Gastrocnemius medialis (tissue), 4 donors: ENCODE measurements around the gene ZNF488. TPM values are rescaled to one million over a fixed set of nuclear protein-coding genes. Genes with fewer than 3 reads are reported as not detected.

ENCODE experiments used
- ATAC-seq, 2 donors: fragments of 150-250 bp; one replicate each; pipeline ENCODE4 v1.9.1; 2016
- DNase-seq, 2 donors: peaks; one replicate each; pipeline ENCODE4 v3.0.0-alpha.2; 2019
- H3K27ac ChIP-seq, 4 donors: fragments of 200-600 bp; sonication (generic); 1 replicate in 1 of 4; 2 replicates in 3 of 4; pipeline ENCODE4 v1.5.1; 2016 to 2018; ENCODE audit warnings: mild to moderate bottlenecking in 2 of 4, moderate library complexity in 1 of 4
- H3K27me3 ChIP-seq, 3 donors: fragments of 200-600 bp; sonication (generic) in 2 of 3; 1 replicate in 1 of 3; 2 replicates in 2 of 3; pipeline versions ENCODE4 v1.5.1 to v1.6.0; 2016 to 2019; ENCODE audit warnings: mild to moderate bottlenecking in 1 of 3, moderate library complexity in 1 of 3
- H3K36me3 ChIP-seq, 2 donors: fragments of 200-600 bp; sonication (generic) in 1 of 2; one replicate each; pipeline ENCODE4 v1.5.1; 2017 to 2018
- H3K4me1 ChIP-seq, 2 donors: fragments of 200-600 bp; sonication (generic) in 1 of 2; one replicate each; pipeline ENCODE4 v1.5.1; 2016 to 2017; ENCODE audit warnings: mild to moderate bottlenecking in 2 of 2
- H3K4me3 ChIP-seq, 4 donors: fragments of 200-600 bp; sonication (generic) in 3 of 4; 1 replicate in 1 of 4; 2 replicates in 3 of 4; pipeline ENCODE4 v1.5.1; 2016 to 2019; ENCODE audit warnings: mild to moderate bottlenecking in 2 of 4
- H3K9me3 ChIP-seq, 3 donors: fragments of 200-600 bp; sonication (generic) in 2 of 3; 1 replicate in 1 of 3; 2 replicates in 2 of 3; pipeline ENCODE4 v1.5.1; 2016 to 2019
- POLR2A ChIP-seq, 2 donors: fragments of 450-650 bp; IDR thresholded peaks; one replicate each; pipeline ENCODE4 v1.6.1; 2017; ENCODE audit warnings: antibody characterized with exemption in 2 of 2, mild to moderate bottlenecking in 2 of 2, moderate library complexity in 2 of 2
- in situ Hi-C, 4 donors: fragments of 200-750 bp; cut with MboI; loops; one replicate each; pipeline versions ENCODE4 v1.15.0 to v1.8.0; 2017; ENCODE audit warnings: low sequenced_read_pairs in 4 of 4
- intact Hi-C: fragments of 100-400 bp; cut with DNase I; formaldehyde crosslinking; loops from one replicate; pipeline ENCODE4 v1.15.1; 2023; ENCODE audit warnings: low total_unique reads
- total RNA-seq, 4 donors: library from RNA; depleted of rRNA; stranded (reverse); fragments of >200 nt; gene quantifications; one replicate each; pipeline versions ENCODE4 v1.1.0 to v1.2.3, GENCODE V29; 2016
- TF ChIP-seq, protein P1 (sequence below), 5 experiments: fragments of 450-650 bp in 3 of 5; fragments of 200-600 bp in 2 of 5; sonication (generic) in 2 of 5; IDR thresholded peaks in 4 of 5; conservative IDR thresholded peaks in 1 of 5; 1 replicate in 4 of 5; 2 replicates in 1 of 5; pipeline ENCODE4 v1.5.1; 2016 to 2019; ENCODE audit warnings: antibody characterized with exemption in 5 of 5, mild to moderate bottlenecking in 3 of 5, moderate library complexity in 3 of 5

ZNF488 gene
- total RNA-seq, 4 donors from 2014 or later, result not detected

DNA sequence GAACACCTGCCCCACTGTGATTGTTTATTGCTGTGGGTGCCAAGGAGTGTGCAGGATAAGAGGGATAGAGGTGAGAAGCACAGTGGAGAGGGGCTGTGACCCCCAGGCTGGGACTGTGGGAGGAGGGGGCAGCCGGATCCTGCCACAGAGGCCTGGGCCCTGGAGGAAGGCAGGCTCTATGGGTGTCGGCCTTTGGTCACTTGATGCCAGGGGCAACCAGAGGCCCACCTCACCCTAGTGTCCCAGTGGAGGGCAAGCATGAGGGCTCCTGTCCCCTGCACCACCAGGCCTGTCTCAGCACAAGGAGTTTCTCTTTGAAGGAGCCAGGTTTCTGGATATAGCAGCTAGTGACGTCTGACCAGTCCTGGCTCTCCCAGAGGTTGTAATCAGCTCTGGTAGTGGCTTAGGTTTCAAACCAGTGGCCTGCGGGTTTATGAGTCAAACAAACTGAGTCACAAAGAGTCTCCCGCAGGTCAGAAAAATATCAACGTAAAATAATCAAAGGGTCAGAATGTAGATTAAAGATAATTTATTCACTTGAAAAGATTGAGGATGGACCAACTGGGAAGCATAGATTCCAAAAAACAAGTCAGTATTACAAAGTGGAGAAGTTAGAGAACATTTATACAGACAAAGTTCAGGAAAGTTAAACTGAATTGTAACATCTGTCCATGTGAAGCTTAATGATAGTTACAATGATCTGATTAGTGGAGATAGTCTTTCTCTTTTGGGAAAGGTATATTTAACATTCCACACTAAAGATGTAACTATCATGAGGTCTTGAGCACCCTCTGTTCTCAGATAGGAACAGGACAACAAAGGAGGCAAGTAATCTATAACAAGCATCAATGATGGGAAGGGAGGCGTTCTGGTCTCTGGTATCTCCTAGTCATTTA is 37.2 kb upstream of the ZNF488 start:
- DNase-seq (no peak), ATAC-seq (no peak)
- in situ Hi-C loops, result no loop called here
- intact Hi-C loops, result no loop called here
- Histone ChIP-seq H3K4me3 (no peak overlapping the region), H3K27me3 (no peaks in the 10 kb centered on the region), H3K36me3 (no peaks in the 10 kb centered on the region), H3K27ac (no peak overlapping the region), H3K9me3 (no peaks in the 10 kb centered on the region), H3K4me1 (no peaks in the 10 kb centered on the region)
- TF ChIP-seq POLR2A (IDR thresholded peaks at IDR 0.05), result no peak
- TF ChIP-seq, protein P1, sequence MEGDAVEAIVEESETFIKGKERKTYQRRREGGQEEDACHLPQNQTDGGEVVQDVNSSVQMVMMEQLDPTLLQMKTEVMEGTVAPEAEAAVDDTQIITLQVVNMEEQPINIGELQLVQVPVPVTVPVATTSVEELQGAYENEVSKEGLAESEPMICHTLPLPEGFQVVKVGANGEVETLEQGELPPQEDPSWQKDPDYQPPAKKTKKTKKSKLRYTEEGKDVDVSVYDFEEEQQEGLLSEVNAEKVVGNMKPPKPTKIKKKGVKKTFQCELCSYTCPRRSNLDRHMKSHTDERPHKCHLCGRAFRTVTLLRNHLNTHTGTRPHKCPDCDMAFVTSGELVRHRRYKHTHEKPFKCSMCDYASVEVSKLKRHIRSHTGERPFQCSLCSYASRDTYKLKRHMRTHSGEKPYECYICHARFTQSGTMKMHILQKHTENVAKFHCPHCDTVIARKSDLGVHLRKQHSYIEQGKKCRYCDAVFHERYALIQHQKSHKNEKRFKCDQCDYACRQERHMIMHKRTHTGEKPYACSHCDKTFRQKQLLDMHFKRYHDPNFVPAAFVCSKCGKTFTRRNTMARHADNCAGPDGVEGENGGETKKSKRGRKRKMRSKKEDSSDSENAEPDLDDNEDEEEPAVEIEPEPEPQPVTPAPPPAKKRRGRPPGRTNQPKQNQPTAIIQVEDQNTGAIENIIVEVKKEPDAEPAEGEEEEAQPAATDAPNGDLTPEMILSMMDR (IDR thresholded peaks at IDR 0.05 in 4 of 5, conservative IDR thresholded peaks at IDR 0.05 in 1 of 5), result no peak

DNA sequence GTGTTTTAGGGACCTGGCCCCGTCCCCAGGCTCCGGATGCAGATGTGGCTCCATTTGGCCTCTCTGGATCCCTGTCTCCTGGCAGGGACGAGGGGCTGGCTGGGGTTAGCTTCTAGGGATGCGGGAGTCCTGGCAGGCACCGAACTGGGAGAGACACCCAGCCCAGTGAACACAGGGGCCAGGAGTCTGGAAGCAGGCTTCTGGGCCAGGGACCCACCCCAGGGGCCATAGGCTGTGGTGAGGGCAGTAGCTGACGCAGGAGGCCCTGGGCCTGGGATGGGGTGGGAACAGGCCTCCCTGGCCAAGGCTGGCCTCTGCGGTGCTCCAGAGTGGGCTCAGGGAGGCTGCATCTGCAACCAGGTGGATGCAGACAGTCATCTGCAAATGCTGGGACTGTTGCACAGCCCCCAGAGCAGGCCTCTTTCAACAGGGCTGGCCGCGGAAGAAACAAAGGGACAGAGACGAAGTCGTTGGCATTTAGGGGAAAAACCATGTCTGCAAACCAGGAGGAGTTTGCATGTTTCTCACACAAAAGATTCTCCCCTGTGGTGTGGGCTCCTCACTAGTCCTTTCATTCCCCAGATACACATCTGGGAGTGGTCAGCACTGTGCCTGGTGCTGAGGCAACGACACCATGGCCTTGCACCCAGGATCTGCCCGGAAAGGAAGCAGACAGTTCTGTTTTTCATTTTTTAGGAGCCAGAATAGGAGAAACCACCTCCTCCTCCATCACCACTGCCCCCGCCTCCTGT is 36.4 kb upstream of the ZNF488 start:
- in situ Hi-C loops, result no loop called here
- H3K36me3 ChIP-seq, result no peaks in the 10 kb centered on the region
- no peak for TF ChIP-seq POLR2A (IDR thresholded peaks at IDR 0.05)
- TF ChIP-seq, protein P1 (IDR thresholded peaks at IDR 0.05 in 4 of 5, conservative IDR thresholded peaks at IDR 0.05 in 1 of 5), result no peak
- H3K27ac ChIP-seq, result no peak overlapping the region
- ATAC-seq, result no peak
- intact Hi-C loops, result no loop called here
- H3K9me3 ChIP-seq, result no peaks in the 10 kb centered on the region
- no peaks in the 10 kb centered on the region for H3K27me3 ChIP-seq
- H3K4me3 ChIP-seq, result no peak overlapping the region
- no peak for DNase-seq
- H3K4me1 ChIP-seq, result no peaks in the 10 kb centered on the region

DNA sequence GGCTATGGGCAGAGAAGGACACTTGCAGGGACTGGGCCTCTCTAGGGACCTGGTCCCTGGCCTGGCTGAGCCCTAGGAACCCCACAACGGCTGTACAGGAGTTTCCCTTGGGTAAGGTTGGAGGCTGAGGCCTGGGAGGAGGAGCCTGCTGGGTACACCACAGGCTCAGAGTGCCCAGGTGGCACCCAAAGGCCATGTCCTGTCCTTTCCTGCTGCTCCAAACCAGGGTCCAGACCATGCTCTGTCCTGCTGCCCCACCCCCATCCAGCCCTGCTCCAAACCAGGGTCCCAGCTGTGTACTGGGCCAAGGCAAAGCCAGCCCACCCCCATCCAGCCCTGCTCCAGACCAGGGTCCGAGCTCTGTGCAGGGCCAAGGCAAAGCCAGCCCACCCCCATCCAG is 35.3 kb upstream of the ZNF488 start:
- ATAC-seq (no peak), DNase-seq (no peak)
- no peaks in the 10 kb centered on the region for H3K4me1 ChIP-seq
- TF ChIP-seq, protein P1 (IDR thresholded peaks at IDR 0.05 in 4 of 5, conservative IDR thresholded peaks at IDR 0.05 in 1 of 5), result no peak
- TF ChIP-seq POLR2A (IDR thresholded peaks at IDR 0.05), result no peak
- intact Hi-C loops, result no loop called here
- H3K27me3 ChIP-seq, result no peaks in the 10 kb centered on the region
- H3K4me3 ChIP-seq, result no peak overlapping the region
- H3K36me3 ChIP-seq, result no peaks in the 10 kb centered on the region
- H3K9me3 ChIP-seq, result no peaks in the 10 kb centered on the region
- in situ Hi-C loops, result no loop called here
- no peak overlapping the region for H3K27ac ChIP-seq

DNA sequence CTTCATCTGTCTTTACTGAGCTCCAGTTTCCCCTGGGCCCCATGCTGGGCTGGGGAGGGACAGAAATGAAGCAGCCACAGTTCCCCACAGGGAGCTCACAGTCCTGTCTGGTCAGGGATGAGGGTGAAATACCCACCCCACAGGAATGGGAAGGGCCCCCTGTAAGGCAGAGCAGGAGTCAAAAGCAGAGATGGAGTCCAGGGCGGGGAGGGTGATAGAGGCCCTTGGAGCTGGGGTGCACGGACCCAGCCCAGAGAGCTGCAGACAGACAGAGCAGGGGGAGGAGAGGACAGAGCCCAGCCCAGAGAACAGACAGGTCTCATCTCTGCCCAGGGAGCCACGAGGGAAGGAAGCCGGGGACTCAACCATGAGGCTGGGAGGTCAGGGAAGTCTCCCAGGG is 34.9 kb upstream of the ZNF488 start:
- H3K27me3 ChIP-seq, result no peaks in the 10 kb centered on the region
- DNase-seq (no peak), ATAC-seq (no peak)
- H3K9me3 ChIP-seq, result no peaks in the 10 kb centered on the region
- no peaks in the 10 kb centered on the region for H3K36me3 ChIP-seq
- H3K27ac ChIP-seq, result no peak overlapping the region
- in situ Hi-C loops, result no loop called here
- intact Hi-C loops, result no loop called here
- H3K4me3 ChIP-seq, result no peak overlapping the region
- no peak for TF ChIP-seq POLR2A (IDR thresholded peaks at IDR 0.05)
- TF ChIP-seq, protein P1 (IDR thresholded peaks at IDR 0.05 in 4 of 5, conservative IDR thresholded peaks at IDR 0.05 in 1 of 5), result no peak
- no peaks in the 10 kb centered on the region for H3K4me1 ChIP-seq
